ENCODE data around the gene SLC39A11.

DNA sequence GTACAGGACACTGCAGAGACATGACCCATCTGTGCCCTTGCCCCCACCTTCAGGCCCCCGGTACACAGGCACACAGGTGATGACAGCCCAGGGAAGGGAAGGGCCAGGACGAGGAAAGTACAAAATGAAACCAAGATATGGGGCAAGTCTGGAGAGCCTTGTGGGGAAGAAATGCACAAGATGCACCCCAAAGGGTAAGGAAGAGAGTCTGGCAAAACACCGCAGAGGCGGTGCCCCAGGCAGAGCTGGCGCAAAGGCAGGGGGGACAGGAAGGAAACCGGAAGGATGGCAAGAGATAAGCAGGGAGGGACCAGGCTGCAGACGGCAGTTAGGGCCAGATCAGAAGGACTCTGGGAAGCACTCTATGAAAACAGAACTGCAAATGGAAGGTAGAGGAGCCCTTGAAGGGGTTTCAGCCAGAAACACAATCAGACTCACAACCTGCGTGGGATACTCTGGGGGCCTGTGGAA is 81.4 kb downstream of the SLC39A11 start:
- TF ChIP-seq, protein P1, sequence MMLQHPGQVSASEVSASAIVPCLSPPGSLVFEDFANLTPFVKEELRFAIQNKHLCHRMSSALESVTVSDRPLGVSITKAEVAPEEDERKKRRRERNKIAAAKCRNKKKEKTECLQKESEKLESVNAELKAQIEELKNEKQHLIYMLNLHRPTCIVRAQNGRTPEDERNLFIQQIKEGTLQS (IDR thresholded peaks at IDR 0.05): no peak
- TF ChIP-seq, protein P2, sequence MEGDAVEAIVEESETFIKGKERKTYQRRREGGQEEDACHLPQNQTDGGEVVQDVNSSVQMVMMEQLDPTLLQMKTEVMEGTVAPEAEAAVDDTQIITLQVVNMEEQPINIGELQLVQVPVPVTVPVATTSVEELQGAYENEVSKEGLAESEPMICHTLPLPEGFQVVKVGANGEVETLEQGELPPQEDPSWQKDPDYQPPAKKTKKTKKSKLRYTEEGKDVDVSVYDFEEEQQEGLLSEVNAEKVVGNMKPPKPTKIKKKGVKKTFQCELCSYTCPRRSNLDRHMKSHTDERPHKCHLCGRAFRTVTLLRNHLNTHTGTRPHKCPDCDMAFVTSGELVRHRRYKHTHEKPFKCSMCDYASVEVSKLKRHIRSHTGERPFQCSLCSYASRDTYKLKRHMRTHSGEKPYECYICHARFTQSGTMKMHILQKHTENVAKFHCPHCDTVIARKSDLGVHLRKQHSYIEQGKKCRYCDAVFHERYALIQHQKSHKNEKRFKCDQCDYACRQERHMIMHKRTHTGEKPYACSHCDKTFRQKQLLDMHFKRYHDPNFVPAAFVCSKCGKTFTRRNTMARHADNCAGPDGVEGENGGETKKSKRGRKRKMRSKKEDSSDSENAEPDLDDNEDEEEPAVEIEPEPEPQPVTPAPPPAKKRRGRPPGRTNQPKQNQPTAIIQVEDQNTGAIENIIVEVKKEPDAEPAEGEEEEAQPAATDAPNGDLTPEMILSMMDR (IDR thresholded peaks at IDR 0.05; ENCODE audit: low read depth, low read length, missing input control): no peak
- TF ChIP-seq JUND (IDR thresholded peaks at IDR 0.05): no peak
- TF ChIP-seq, protein P3, sequence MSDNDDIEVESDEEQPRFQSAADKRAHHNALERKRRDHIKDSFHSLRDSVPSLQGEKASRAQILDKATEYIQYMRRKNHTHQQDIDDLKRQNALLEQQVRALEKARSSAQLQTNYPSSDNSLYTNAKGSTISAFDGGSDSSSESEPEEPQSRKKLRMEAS (IDR thresholded peaks at IDR 0.05): no peak
- no peak for TF ChIP-seq TAF1 (conservative IDR thresholded peaks at IDR 0.05)
- TF ChIP-seq RAD21 (IDR thresholded peaks at IDR 0.05): no peak
- TF ChIP-seq, protein P4, sequence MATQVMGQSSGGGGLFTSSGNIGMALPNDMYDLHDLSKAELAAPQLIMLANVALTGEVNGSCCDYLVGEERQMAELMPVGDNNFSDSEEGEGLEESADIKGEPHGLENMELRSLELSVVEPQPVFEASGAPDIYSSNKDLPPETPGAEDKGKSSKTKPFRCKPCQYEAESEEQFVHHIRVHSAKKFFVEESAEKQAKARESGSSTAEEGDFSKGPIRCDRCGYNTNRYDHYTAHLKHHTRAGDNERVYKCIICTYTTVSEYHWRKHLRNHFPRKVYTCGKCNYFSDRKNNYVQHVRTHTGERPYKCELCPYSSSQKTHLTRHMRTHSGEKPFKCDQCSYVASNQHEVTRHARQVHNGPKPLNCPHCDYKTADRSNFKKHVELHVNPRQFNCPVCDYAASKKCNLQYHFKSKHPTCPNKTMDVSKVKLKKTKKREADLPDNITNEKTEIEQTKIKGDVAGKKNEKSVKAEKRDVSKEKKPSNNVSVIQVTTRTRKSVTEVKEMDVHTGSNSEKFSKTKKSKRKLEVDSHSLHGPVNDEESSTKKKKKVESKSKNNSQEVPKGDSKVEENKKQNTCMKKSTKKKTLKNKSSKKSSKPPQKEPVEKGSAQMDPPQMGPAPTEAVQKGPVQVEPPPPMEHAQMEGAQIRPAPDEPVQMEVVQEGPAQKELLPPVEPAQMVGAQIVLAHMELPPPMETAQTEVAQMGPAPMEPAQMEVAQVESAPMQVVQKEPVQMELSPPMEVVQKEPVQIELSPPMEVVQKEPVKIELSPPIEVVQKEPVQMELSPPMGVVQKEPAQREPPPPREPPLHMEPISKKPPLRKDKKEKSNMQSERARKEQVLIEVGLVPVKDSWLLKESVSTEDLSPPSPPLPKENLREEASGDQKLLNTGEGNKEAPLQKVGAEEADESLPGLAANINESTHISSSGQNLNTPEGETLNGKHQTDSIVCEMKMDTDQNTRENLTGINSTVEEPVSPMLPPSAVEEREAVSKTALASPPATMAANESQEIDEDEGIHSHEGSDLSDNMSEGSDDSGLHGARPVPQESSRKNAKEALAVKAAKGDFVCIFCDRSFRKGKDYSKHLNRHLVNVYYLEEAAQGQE (IDR thresholded peaks at IDR 0.05): no peak
- no peak for TF ChIP-seq YY1 (IDR thresholded peaks at IDR 0.05)
- TF ChIP-seq EGR1 (IDR thresholded peaks at IDR 0.05; ENCODE audit: low read depth in 2 of 2): no peak
- TF ChIP-seq, protein P5, sequence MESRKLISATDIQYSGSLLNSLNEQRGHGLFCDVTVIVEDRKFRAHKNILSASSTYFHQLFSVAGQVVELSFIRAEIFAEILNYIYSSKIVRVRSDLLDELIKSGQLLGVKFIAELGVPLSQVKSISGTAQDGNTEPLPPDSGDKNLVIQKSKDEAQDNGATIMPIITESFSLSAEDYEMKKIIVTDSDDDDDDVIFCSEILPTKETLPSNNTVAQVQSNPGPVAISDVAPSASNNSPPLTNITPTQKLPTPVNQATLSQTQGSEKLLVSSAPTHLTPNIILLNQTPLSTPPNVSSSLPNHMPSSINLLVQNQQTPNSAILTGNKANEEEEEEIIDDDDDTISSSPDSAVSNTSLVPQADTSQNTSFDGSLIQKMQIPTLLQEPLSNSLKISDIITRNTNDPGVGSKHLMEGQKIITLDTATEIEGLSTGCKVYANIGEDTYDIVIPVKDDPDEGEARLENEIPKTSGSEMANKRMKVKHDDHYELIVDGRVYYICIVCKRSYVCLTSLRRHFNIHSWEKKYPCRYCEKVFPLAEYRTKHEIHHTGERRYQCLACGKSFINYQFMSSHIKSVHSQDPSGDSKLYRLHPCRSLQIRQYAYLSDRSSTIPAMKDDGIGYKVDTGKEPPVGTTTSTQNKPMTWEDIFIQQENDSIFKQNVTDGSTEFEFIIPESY (IDR thresholded peaks at IDR 0.05): no peak
- no peak for TF ChIP-seq FOXA2 (IDR thresholded peaks at IDR 0.05)
- TF ChIP-seq SP1 (IDR thresholded peaks at IDR 0.05): no peak
- TF ChIP-seq HNF4A (conservative IDR thresholded peaks at IDR 0.05): no peak
- no peak for TF ChIP-seq GABPA (IDR thresholded peaks at IDR 0.05 in 1 of 2, conservative IDR thresholded peaks at IDR 0.05 in 1 of 2)
